HCT116 (cell line): ENCODE measurements around the gene HIPK2. TPM values are rescaled to one million over a fixed set of nuclear protein-coding genes. Genes with fewer than 3 reads are reported as not detected.

Experiments used
- ATAC-seq: fragments of 200-7000 bp; cut with Tn5 transposase; 2 replicates; pipeline ENCODE4 v1.9.1; 2020; ENCODE audit warnings: mild to moderate bottlenecking, moderate library complexity
- BruUV-seq: library from RNA; stranded (reverse); fragments of 400-500 nt; replicated peaks from 2 replicates; lab custom pipeline; 2021; lab: Mats Ljungman, UMichigan
- CTCF ChIA-PET: fragments of 300-600 bp; sonication (Branson Sonifier 250); formaldehyde crosslinking; loops from one replicate; lab custom pipeline; 2021; ENCODE audit warnings: antibody characterized with exemption; lab: Charles Lee
- POLR2A ChIA-PET: fragments of 300-600, 350-600 bp; sonication (Branson Sonifier 250); formaldehyde crosslinking; loops from one replicate; lab custom pipeline; 2021; ENCODE audit warnings: antibody characterized with exemption; lab: Charles Lee
- RAD21 ChIA-PET, 2 experiments: fragments of 300-600 bp; sonication (Branson Sonifier 250); formaldehyde crosslinking; loops; one replicate each; lab custom pipeline; 2023; ENCODE audit warnings: low total read pairs in 2 of 2; ENCODE audit not compliant: uncharacterized antibody in 2 of 2, unreplicated experiment in 2 of 2, low non-redundant PET in 1 of 2; lab: Charles Lee
- DNase-seq: peaks from one replicate; pipeline ENCODE4 v3.0.0-alpha.2; 2010; ENCODE audit warnings: low read depth, low spot score
- H2AFZ ChIP-seq: fragments of 200-600 bp; shearing (Covaris generic), sonication (generic); 2 replicates; pipeline ENCODE4 v1.6.1; 2017; ENCODE audit warnings: low read depth, mixed run types, mixed read lengths, antibody characterized with exemption, low read length; ENCODE audit not compliant: poor library complexity, severe bottlenecking
- H3K27ac ChIP-seq: 2 replicates; pipeline ENCODE4 v1.5.1; 2012; ENCODE audit warnings: low read depth, low read length
- H3K27me3 ChIP-seq: fragments of 200-600 bp; sonication (generic); 2 replicates; pipeline ENCODE4 v1.6.1; 2016; ENCODE audit warnings: mixed run types, low read length, mixed read lengths; ENCODE audit not compliant: insufficient read depth
- H3K36me3 ChIP-seq, 2 experiments: fragments of 200-500 bp in 1 of 2; fragments of 200-600 bp in 1 of 2; sonication (Bioruptor generic) in 1 of 2; sonication (generic) in 1 of 2; 2 replicates each; pipeline versions ENCODE4 v1.5.1 to v1.6.1; 2014 to 2016; ENCODE audit warnings: low read length in 2 of 2, inconsistent platforms in 1 of 2, mixed read lengths in 1 of 2, mixed run types in 1 of 2; ENCODE audit not compliant: insufficient read depth in 2 of 2, control insufficient read depth in 1 of 2
- H3K4me1 ChIP-seq, 2 experiments: fragments of 200-600 bp in 1 of 2; sonication (generic) in 1 of 2; 2 replicates each; pipeline versions ENCODE4 v1.5.1 to v1.6.1; 2012 to 2017; ENCODE audit warnings: low read length in 2 of 2, inconsistent platforms in 1 of 2, mild to moderate bottlenecking in 1 of 2, mixed read lengths in 1 of 2, mixed run types in 1 of 2, moderate library complexity in 1 of 2; ENCODE audit not compliant: insufficient read depth in 2 of 2, control insufficient read depth in 1 of 2
- H3K4me2 ChIP-seq: fragments of 200-600 bp; sonication (generic); 2 replicates; pipeline ENCODE4 v1.6.1; 2017; ENCODE audit warnings: mixed run types, low read length, mixed read lengths
- H3K4me3 ChIP-seq, 2 experiments: fragments of 200-600 bp in 1 of 2; sonication (generic) in 1 of 2; replicated peaks in 1 of 2; 2 replicates each; pipeline ENCODE4 v1.5.1; 2011 to 2016; ENCODE audit warnings: low read length in 2 of 2, control low read depth in 1 of 2, low read depth in 1 of 2, mild to moderate bottlenecking in 1 of 2, mixed read lengths in 1 of 2, mixed run types in 1 of 2
- H3K79me2 ChIP-seq: fragments of 200-600 bp; sonication (generic); 2 replicates; pipeline ENCODE4 v1.6.1; 2017; ENCODE audit warnings: mild to moderate bottlenecking, mixed run types, low read length, moderate library complexity, mixed read lengths; ENCODE audit not compliant: insufficient read depth
- H3K9ac ChIP-seq: fragments of 200-600 bp; sonication (generic); 2 replicates; pipeline ENCODE4 v1.6.1; 2016; ENCODE audit warnings: low read length, mixed read lengths
- H3K9me2 ChIP-seq: fragments of 200-600 bp; sonication (generic), shearing (Covaris generic); 2 replicates; pipeline ENCODE4 v1.6.1; 2017; ENCODE audit warnings: mixed run types, mild to moderate bottlenecking, moderate library complexity; ENCODE audit not compliant: insufficient read depth
- H3K9me3 ChIP-seq, 2 experiments: fragments of 200-500 bp in 1 of 2; fragments of 200-600 bp in 1 of 2; sonication (Bioruptor generic) in 1 of 2; sonication (generic) in 1 of 2; 2 replicates each; pipeline ENCODE4 v1.6.1; 2014 to 2017; ENCODE audit warnings: low read length in 2 of 2, mixed read lengths in 2 of 2, inconsistent platforms in 1 of 2, low read depth in 1 of 2, mild to moderate bottlenecking in 1 of 2, mixed run types in 1 of 2, moderate library complexity in 1 of 2; ENCODE audit not compliant: control insufficient read depth in 1 of 2, insufficient read depth in 1 of 2
- H4K20me1 ChIP-seq: fragments of 200-600 bp; sonication (generic), shearing (Covaris generic); 2 replicates; pipeline ENCODE4 v1.6.1; 2017; ENCODE audit warnings: mixed run types, mild to moderate bottlenecking, moderate library complexity; ENCODE audit not compliant: insufficient read depth
- CEBPB ChIP-seq: IDR thresholded peaks from 2 replicates; pipeline ENCODE4 v1.6.1; 2012; ENCODE audit warnings: low read depth
- EGR1 ChIP-seq: IDR thresholded peaks from 2 replicates; pipeline ENCODE4 v1.6.1; 2012; ENCODE audit warnings: low read depth
- EZH2phosphoT487 ChIP-seq: fragments of 200-600 bp; IDR thresholded peaks from 2 replicates; pipeline ENCODE4 v1.6.1; 2018; ENCODE audit warnings: antibody characterized with exemption, borderline replicate concordance
- FOSL1 ChIP-seq: IDR thresholded peaks from 2 replicates; pipeline ENCODE4 v1.6.1; 2012; ENCODE audit warnings: low read depth
- POLR2A ChIP-seq: IDR thresholded peaks from 2 replicates; pipeline ENCODE4 v1.7.0; 2011; ENCODE audit warnings: borderline replicate concordance; ENCODE audit not compliant: insufficient read depth, insufficient read length; ENCODE audit errors: extremely low read depth
- POLR2AphosphoS5 ChIP-seq: IDR thresholded peaks from 2 replicates; pipeline ENCODE4 v1.6.1; 2011; ENCODE audit warnings: mild to moderate bottlenecking, low read depth, low read length, moderate library complexity
- RAD21 ChIP-seq: IDR thresholded peaks from 2 replicates; pipeline ENCODE4 v1.6.1; 2012; ENCODE audit warnings: low read depth, mild to moderate bottlenecking
- SIN3A ChIP-seq: IDR thresholded peaks from 2 replicates; pipeline ENCODE4 v1.6.1; 2012; ENCODE audit warnings: low read depth
- SRF ChIP-seq: IDR thresholded peaks from 2 replicates; pipeline ENCODE4 v1.6.1; 2012; ENCODE audit warnings: low read depth
- ZNF274 ChIP-seq: fragments of 200-500 bp; sonication (Bioruptor generic); IDR thresholded peaks from 2 replicates; pipeline ENCODE4 v1.6.1; 2014; ENCODE audit warnings: mild to moderate bottlenecking, low read depth, low read length, inconsistent platforms
- intact Hi-C: fragments of 100-400 bp; cut with micrococcal nuclease; formaldehyde crosslinking; loops from 2 replicates; pipeline ENCODE4 v1.10.0; 2022
- total RNA-seq: library from RNA; stranded (reverse); gene quantifications from one replicate; pipeline ENCODE4 v1.2.1, GENCODE V29; 2021; ENCODE audit not compliant: unreplicated experiment
- TF ChIP-seq, protein P1 (sequence below): IDR thresholded peaks from 2 replicates; pipeline ENCODE4 v1.6.1; 2011; ENCODE audit warnings: mild to moderate bottlenecking, low read length, moderate library complexity; ENCODE audit not compliant: insufficient replicate concordance; ENCODE audit errors: extremely low read depth
- TF ChIP-seq, protein P2 (sequence below), 3 experiments: fragments of 200-600 bp in 1 of 3; sonication (generic) in 1 of 3; IDR thresholded peaks in 2 of 3; conservative IDR thresholded peaks in 1 of 3; 2 replicates each; pipeline ENCODE4 v1.5.1; 2012 to 2017; ENCODE audit warnings: low read depth in 2 of 3, low read length in 2 of 3, antibody characterized with exemption in 1 of 3, borderline replicate concordance in 1 of 3, control low read depth in 1 of 3, mild to moderate bottlenecking in 1 of 3, mixed read lengths in 1 of 3, mixed run types in 1 of 3, moderate library complexity in 1 of 3; ENCODE audit not compliant: insufficient read depth in 1 of 3
- TF ChIP-seq, protein P3 (sequence below): IDR thresholded peaks from 2 replicates; pipeline ENCODE4 v1.6.1; 2012
- TF ChIP-seq, protein P4 (sequence below): IDR thresholded peaks from 2 replicates; pipeline ENCODE4 v1.6.1; 2012
- TF ChIP-seq, protein P5 (sequence below): IDR thresholded peaks from 2 replicates; pipeline ENCODE4 v1.6.1; 2012; ENCODE audit warnings: low read depth

HIPK2 gene
- total RNA-seq, 1 experiment from 2014 or later: 49.5 TPM

DNA sequence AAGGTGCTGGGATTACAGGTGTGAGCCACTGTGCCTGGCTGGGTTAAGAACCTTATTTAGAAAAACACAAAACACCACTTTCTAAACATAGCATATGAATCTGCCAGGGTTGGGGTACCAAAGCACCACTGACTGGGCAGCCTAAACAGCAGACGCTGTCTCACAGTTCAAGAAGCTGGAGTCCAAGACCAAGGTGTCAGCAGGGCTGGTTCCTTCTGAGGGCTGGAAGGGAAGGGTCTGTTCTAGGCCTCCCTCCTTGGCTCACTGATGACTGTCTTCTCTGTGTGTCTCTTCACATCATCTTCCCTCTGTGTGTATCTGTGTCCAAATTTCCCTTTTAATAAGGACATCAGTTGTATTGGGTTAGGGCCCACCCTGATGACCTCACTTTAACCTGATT is 49.6 kb downstream of the HIPK2 start:
- RAD21 ChIA-PET: no interaction called here
- H3K79me2 ChIP-seq: peaks cover 55% of the 10 kb centered on the region
- H2AFZ ChIP-seq: no peak overlapping the region
- no peak overlapping the region for H3K4me2 ChIP-seq
- no peak overlapping the region for H3K9ac ChIP-seq
- POLR2A ChIA-PET: no interaction called here
- no peaks in the 10 kb centered on the region for H3K27me3 ChIP-seq
- no peaks in the 10 kb centered on the region for H3K36me3 ChIP-seq
- no peaks in the 10 kb centered on the region for H3K9me2 ChIP-seq
- H4K20me1 ChIP-seq: peaks cover 4% of the 10 kb centered on the region; the same call in 1 of the 2 replicates
- H3K9me3 ChIP-seq: peaks cover 0 to 4% of the 10 kb centered on the region in 2 experiments; a peak in 1 of 4 replicates
- DNase-seq: no peak
- no TSS peak for BruUV-seq
- no peak overlapping the region for H3K4me3 ChIP-seq
- no peak overlapping the region for H3K27ac ChIP-seq
- intact Hi-C loops: no loop called here
- CTCF ChIA-PET: no interaction called here
- ATAC-seq: no peak
- peaks cover 37 to 43% of the 10 kb centered on the region in 2 experiments for H3K4me1 ChIP-seq
- TF ChIP-seq, protein P1, sequence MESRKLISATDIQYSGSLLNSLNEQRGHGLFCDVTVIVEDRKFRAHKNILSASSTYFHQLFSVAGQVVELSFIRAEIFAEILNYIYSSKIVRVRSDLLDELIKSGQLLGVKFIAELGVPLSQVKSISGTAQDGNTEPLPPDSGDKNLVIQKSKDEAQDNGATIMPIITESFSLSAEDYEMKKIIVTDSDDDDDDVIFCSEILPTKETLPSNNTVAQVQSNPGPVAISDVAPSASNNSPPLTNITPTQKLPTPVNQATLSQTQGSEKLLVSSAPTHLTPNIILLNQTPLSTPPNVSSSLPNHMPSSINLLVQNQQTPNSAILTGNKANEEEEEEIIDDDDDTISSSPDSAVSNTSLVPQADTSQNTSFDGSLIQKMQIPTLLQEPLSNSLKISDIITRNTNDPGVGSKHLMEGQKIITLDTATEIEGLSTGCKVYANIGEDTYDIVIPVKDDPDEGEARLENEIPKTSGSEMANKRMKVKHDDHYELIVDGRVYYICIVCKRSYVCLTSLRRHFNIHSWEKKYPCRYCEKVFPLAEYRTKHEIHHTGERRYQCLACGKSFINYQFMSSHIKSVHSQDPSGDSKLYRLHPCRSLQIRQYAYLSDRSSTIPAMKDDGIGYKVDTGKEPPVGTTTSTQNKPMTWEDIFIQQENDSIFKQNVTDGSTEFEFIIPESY: no peak
- TF ChIP-seq CEBPB (no peak), EGR1 (no peak), RAD21 (no peak), ZNF274 (no peak), SRF (no peak), POLR2A (no peak), EZH2phosphoT487 (no peak), SIN3A (no peak), FOSL1 (no peak), POLR2AphosphoS5 (no peak)
- TF ChIP-seq, protein P2, sequence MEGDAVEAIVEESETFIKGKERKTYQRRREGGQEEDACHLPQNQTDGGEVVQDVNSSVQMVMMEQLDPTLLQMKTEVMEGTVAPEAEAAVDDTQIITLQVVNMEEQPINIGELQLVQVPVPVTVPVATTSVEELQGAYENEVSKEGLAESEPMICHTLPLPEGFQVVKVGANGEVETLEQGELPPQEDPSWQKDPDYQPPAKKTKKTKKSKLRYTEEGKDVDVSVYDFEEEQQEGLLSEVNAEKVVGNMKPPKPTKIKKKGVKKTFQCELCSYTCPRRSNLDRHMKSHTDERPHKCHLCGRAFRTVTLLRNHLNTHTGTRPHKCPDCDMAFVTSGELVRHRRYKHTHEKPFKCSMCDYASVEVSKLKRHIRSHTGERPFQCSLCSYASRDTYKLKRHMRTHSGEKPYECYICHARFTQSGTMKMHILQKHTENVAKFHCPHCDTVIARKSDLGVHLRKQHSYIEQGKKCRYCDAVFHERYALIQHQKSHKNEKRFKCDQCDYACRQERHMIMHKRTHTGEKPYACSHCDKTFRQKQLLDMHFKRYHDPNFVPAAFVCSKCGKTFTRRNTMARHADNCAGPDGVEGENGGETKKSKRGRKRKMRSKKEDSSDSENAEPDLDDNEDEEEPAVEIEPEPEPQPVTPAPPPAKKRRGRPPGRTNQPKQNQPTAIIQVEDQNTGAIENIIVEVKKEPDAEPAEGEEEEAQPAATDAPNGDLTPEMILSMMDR (IDR thresholded peaks at IDR 0.05 in 2 of 3, conservative IDR thresholded peaks at IDR 0.05 in 1 of 3; ENCODE audit: borderline replicate concordance in 1 of 3, insufficient read depth in 1 of 3, low read depth in 2 of 3, low read length in 2 of 3): no peak
- TF ChIP-seq, protein P3, sequence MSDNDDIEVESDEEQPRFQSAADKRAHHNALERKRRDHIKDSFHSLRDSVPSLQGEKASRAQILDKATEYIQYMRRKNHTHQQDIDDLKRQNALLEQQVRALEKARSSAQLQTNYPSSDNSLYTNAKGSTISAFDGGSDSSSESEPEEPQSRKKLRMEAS: no peak
- TF ChIP-seq, protein P4, sequence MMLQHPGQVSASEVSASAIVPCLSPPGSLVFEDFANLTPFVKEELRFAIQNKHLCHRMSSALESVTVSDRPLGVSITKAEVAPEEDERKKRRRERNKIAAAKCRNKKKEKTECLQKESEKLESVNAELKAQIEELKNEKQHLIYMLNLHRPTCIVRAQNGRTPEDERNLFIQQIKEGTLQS: no peak
- TF ChIP-seq, protein P5, sequence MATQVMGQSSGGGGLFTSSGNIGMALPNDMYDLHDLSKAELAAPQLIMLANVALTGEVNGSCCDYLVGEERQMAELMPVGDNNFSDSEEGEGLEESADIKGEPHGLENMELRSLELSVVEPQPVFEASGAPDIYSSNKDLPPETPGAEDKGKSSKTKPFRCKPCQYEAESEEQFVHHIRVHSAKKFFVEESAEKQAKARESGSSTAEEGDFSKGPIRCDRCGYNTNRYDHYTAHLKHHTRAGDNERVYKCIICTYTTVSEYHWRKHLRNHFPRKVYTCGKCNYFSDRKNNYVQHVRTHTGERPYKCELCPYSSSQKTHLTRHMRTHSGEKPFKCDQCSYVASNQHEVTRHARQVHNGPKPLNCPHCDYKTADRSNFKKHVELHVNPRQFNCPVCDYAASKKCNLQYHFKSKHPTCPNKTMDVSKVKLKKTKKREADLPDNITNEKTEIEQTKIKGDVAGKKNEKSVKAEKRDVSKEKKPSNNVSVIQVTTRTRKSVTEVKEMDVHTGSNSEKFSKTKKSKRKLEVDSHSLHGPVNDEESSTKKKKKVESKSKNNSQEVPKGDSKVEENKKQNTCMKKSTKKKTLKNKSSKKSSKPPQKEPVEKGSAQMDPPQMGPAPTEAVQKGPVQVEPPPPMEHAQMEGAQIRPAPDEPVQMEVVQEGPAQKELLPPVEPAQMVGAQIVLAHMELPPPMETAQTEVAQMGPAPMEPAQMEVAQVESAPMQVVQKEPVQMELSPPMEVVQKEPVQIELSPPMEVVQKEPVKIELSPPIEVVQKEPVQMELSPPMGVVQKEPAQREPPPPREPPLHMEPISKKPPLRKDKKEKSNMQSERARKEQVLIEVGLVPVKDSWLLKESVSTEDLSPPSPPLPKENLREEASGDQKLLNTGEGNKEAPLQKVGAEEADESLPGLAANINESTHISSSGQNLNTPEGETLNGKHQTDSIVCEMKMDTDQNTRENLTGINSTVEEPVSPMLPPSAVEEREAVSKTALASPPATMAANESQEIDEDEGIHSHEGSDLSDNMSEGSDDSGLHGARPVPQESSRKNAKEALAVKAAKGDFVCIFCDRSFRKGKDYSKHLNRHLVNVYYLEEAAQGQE: no peak
